SU-DHL-6 (cell line): ENCODE measurements around the gene C6orf163.

Experiments
- H2AFZ ChIP-seq: fragments of 200-600 bp; sonication (generic); 2 replicates; pipeline ENCODE4 v1.6.1; 2014; ENCODE audit warnings: low read depth, mild to moderate bottlenecking, moderate library complexity, mixed read lengths, antibody characterized with exemption, low read length; ENCODE audit not compliant: severe bottlenecking
- H3F3A ChIP-seq: fragments of 200-600 bp; shearing (Covaris generic); 2 replicates; pipeline ENCODE4 v1.6.0; 2016; ENCODE audit warnings: antibody characterized with exemption, mild to moderate bottlenecking; ENCODE audit not compliant: insufficient read depth
- H3K27ac ChIP-seq: fragments of 200-600 bp; sonication (generic); 2 replicates; pipeline ENCODE4 v1.5.1; 2016; ENCODE audit warnings: low read depth, mild to moderate bottlenecking, low read length, moderate library complexity, mixed read lengths
- H3K27me3 ChIP-seq: fragments of 200-600 bp; sonication (generic), shearing (Covaris generic); 2 replicates; pipeline ENCODE4 v1.6.0; 2014; ENCODE audit warnings: mild to moderate bottlenecking, low read length
- H3K36me3 ChIP-seq: fragments of 200-600 bp; sonication (generic); 2 replicates; pipeline ENCODE4 v1.6.1; 2014; ENCODE audit warnings: mild to moderate bottlenecking, low read length, mixed read lengths
- H3K4me2 ChIP-seq: fragments of 300-600, 200-600 bp; shearing (Covaris generic), sonication (generic); 2 replicates; pipeline ENCODE4 v1.6.0; 2014; ENCODE audit warnings: low read length, low read depth, mild to moderate bottlenecking; ENCODE audit not compliant: poor library complexity, severe bottlenecking
- H3K4me3 ChIP-seq: fragments of 200-600 bp; sonication (generic); 2 replicates; pipeline ENCODE4 v1.5.1; 2014; ENCODE audit warnings: antibody characterized with exemption, low read length, mild to moderate bottlenecking, mixed read lengths; ENCODE audit not compliant: insufficient read depth, poor library complexity, severe bottlenecking
- H3K79me2 ChIP-seq: fragments of 200-600 bp; sonication (generic); 2 replicates; pipeline ENCODE4 v1.6.1; 2014; ENCODE audit warnings: mild to moderate bottlenecking, low read length, moderate library complexity; ENCODE audit not compliant: insufficient read depth
- H3K9ac ChIP-seq: fragments of 200-600 bp; sonication (generic); 2 replicates; pipeline ENCODE4 v1.7.0; 2014; ENCODE audit warnings: mild to moderate bottlenecking, low read length
- H3K9me2 ChIP-seq: fragments of 200-600 bp; sonication (generic); replicated peaks from 2 replicates; pipeline ENCODE4 v1.6.1; 2014; ENCODE audit warnings: low read length; ENCODE audit not compliant: insufficient read depth
- H3K9me3 ChIP-seq: fragments of 200-600 bp; sonication (generic); 2 replicates; pipeline ENCODE4 v1.6.1; 2014; ENCODE audit warnings: low read length, mixed read lengths; ENCODE audit not compliant: insufficient read depth
- H4K20me1 ChIP-seq: fragments of 200-600 bp; sonication (generic); 2 replicates; pipeline ENCODE4 v1.6.1; 2014; ENCODE audit warnings: low read depth, mild to moderate bottlenecking, antibody characterized with exemption, low read length, moderate library complexity, mixed read lengths
- EZH2phosphoT487 ChIP-seq: fragments of 200-600 bp; sonication (generic), shearing (Covaris generic); conservative IDR thresholded peaks from 2 replicates; pipeline ENCODE4 v1.6.1; 2018; ENCODE audit warnings: mild to moderate bottlenecking, antibody characterized with exemption, low read length, moderate library complexity, mixed read lengths
- TF ChIP-seq, protein P1 (sequence below): fragments of 200-600 bp; sonication (generic); IDR thresholded peaks from one replicate; pipeline ENCODE4 v1.5.1; 2017; ENCODE audit warnings: antibody characterized with exemption, mild to moderate bottlenecking, low read length, moderate library complexity; ENCODE audit not compliant: insufficient read depth, poor library complexity, severe bottlenecking

C6orf163 gene

DNA sequence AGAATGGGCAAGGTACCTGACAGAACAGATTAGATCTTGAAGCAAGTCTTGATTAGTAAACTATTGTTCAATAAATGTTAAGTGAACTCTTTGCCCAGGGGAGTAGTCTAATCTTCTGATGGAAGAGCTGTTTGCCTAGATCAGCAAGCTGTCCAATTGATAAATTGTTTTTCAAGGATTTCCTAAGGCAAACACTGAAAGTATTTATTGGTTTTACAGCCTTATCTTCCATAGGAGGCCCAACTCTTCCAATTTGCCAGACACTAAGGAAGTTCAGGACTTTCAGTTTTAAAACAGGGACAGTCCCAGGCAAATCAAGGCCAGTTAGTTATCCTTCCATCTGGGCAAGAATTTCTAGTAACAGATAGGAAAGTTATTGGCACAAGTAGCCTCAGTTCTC is 1.8 kb upstream of the C6orf163 start:
- H3K9me3 ChIP-seq = no peaks in the 10 kb centered on the region
- no peak overlapping the region for H3K27ac ChIP-seq
- no peak overlapping the region for H3K4me2 ChIP-seq
- no peaks in the 10 kb centered on the region for H3K79me2 ChIP-seq
- H3K9ac ChIP-seq = no peak overlapping the region
- no peaks in the 10 kb centered on the region for H3K27me3 ChIP-seq
- no peaks in the 10 kb centered on the region for H3F3A ChIP-seq
- H4K20me1 ChIP-seq = no peaks in the 10 kb centered on the region
- H3K36me3 ChIP-seq = no peaks in the 10 kb centered on the region
- TF ChIP-seq, protein P1, sequence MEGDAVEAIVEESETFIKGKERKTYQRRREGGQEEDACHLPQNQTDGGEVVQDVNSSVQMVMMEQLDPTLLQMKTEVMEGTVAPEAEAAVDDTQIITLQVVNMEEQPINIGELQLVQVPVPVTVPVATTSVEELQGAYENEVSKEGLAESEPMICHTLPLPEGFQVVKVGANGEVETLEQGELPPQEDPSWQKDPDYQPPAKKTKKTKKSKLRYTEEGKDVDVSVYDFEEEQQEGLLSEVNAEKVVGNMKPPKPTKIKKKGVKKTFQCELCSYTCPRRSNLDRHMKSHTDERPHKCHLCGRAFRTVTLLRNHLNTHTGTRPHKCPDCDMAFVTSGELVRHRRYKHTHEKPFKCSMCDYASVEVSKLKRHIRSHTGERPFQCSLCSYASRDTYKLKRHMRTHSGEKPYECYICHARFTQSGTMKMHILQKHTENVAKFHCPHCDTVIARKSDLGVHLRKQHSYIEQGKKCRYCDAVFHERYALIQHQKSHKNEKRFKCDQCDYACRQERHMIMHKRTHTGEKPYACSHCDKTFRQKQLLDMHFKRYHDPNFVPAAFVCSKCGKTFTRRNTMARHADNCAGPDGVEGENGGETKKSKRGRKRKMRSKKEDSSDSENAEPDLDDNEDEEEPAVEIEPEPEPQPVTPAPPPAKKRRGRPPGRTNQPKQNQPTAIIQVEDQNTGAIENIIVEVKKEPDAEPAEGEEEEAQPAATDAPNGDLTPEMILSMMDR = no peak
- no peak for TF ChIP-seq EZH2phosphoT487
- no peak overlapping the region for H3K4me3 ChIP-seq
- no peaks in the 10 kb centered on the region for H3K9me2 ChIP-seq
- no peak overlapping the region for H2AFZ ChIP-seq

DNA sequence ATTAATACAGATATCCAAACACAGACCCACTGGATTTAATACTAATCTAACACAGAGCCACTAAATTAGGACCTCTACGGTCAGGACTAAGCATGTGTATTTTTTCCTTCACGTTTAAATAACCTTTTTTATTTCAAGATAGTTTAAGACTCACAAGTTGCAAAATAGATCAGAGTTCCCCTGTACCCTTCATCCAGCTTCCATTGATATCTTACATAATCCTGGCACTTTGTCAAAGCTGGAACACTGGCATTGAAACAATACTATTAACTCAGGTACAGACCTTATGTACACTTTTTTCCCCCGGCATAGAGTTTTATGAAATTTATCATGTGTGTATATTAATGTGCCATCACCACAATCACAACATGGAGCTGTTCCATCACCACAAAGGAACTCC is 2.1 kb downstream of the C6orf163 start:
- Histone ChIP-seq H3K4me2 (no peak overlapping the region), H3K9me2 (no peaks in the 10 kb centered on the region)

DNA sequence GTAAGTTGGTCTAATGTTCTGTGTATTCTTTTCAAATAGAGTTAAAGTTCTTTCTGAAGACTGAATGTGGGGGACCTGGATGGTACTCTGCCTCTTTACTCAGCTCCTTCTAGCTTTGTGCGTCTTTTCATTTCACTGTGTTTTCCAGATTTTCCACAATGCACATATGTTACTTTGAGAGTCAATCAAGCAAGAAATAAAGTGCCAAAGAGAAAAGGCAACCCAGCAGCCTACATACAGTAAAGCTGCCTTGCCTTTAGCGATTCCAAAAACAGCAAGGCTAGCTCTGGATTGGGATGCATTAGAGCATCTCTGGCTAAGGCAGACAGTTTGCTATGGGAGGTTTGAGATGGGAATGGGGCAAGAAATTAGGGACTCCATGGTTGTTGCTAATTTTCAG is 5.3 kb downstream of the C6orf163 start:
- no peak overlapping the region for H3K4me3 ChIP-seq

More for the DNA sequence above, 2.1 kb downstream of the C6orf163 start:
- H3K79me2 ChIP-seq = no peaks in the 10 kb centered on the region
- no peaks in the 10 kb centered on the region for H3F3A ChIP-seq
- no peaks in the 10 kb centered on the region for H3K9me3 ChIP-seq
- H2AFZ ChIP-seq = no peak overlapping the region
- TF ChIP-seq, protein P1 = no peak
- no peak for TF ChIP-seq EZH2phosphoT487
- no peak overlapping the region for H3K4me3 ChIP-seq
- no peak overlapping the region for H3K27ac ChIP-seq
- no peaks in the 10 kb centered on the region for H3K36me3 ChIP-seq
- H3K9ac ChIP-seq = no peak overlapping the region
- no peaks in the 10 kb centered on the region for H3K27me3 ChIP-seq
- H4K20me1 ChIP-seq = no peaks in the 10 kb centered on the region

More for the DNA sequence above, 5.3 kb downstream of the C6orf163 start:
- Histone ChIP-seq H2AFZ (no peak overlapping the region), H3K36me3 (no peaks in the 10 kb centered on the region), H3K9me3 (no peaks in the 10 kb centered on the region), H3K9ac (no peak overlapping the region), H3K9me2 (no peaks in the 10 kb centered on the region), H3F3A (no peaks in the 10 kb centered on the region), H3K27me3 (no peaks in the 10 kb centered on the region), H3K79me2 (no peaks in the 10 kb centered on the region), H4K20me1 (no peaks in the 10 kb centered on the region), H3K27ac (no peak overlapping the region), H3K4me2 (no peak overlapping the region)
- TF ChIP-seq, protein P1 = no peak
- TF ChIP-seq EZH2phosphoT487 = no peak
